Measurements from ENCODE around the gene HOXB3. TPM values are rescaled to one million over a fixed set of nuclear protein-coding genes. Genes with fewer than 3 reads are reported as not detected.

HOXB3 gene
- total RNA-seq, 4 donors from 2014 or later = 4.0 to 12.4 (median 4.9) TPM

DNA sequence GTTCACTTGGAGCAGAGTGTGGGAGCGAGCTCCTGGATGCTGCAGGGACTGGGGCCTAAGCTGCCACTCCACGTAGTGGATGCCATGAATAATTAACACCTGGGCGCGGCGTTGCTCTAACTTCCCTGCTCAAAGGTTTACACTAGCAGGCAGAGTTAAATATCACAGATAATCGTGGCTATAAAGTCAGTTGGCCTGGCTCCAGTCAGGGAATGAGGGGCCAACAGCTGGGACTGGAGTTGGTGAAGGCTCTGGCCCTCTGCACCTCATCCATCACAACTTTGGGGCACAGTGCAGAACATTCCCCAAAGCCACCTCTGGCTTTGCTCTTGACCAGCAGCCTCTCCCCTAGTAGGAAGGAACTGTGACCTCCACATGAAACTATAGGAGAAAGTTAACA, 22.8 kb downstream of the HOXB3 start:
- no peak for TF ChIP-seq CTCF (IDR thresholded peaks at IDR 0.05; ENCODE audit: low read depth)

- TF ChIP-seq CTCF (IDR thresholded peaks at IDR 0.05; ENCODE audit: low read depth) = no peak
Measured at GRCh38 chr17:48566717-48567116, 23.3 kb downstream of the HOXB3 start.

GRCh38 chr17:48565925-48566710, 23.9 kb downstream of the HOXB3 start:
- no peak for TF ChIP-seq CTCF (IDR thresholded peaks at IDR 0.05; ENCODE audit: low read depth)

GRCh38 chr17:48565022-48565554, 25.0 kb downstream of the HOXB3 start:
- no peak for TF ChIP-seq CTCF (IDR thresholded peaks at IDR 0.05; ENCODE audit: low read depth)

- TF ChIP-seq CTCF (IDR thresholded peaks at IDR 0.05; ENCODE audit: low read depth) = no peak
Measured at GRCh38 chr17:48564188-48565021, 25.6 kb downstream of the HOXB3 start.

DNA sequence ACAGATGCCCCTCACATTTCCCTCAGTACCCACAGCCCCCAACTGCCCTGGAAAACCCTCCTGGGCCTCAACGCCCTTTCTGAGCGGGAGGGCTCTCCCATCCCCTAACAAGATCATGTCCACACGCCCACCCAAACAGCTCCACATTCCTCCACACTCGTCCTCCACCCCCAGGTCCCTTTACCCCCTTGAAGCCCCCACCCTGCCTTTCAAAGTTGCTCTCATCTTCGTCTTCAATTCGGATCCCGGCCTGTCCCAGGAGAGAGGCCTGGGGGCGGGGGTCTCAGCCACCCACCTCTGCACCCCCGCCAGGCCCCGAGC, 26.2 kb downstream of the HOXB3 start:
- TF ChIP-seq CTCF (IDR thresholded peaks at IDR 0.05; ENCODE audit: low read depth) = no peak

GRCh38 chr17:48563385-48563838, 26.6 kb downstream of the HOXB3 start:
- no peak for TF ChIP-seq CTCF (IDR thresholded peaks at IDR 0.05; ENCODE audit: low read depth)

All from subcutaneous adipose tissue (tissue), 4 donors.